ENCODE measurements around the gene MAPT. TPM values are rescaled to one million over a fixed set of nuclear protein-coding genes. Genes with fewer than 3 reads are reported as not detected.
"Not testable (repeated sequence)": the region's sequence is repeated elsewhere in the genome, so short reads cannot be mapped to it uniquely, and the experiment has no call there.

The MAPT gene
- total and polyA plus RNA-seq, 7 experiments from 2014 or later = 0.12 to 1.3 (median 0.80) TPM

- ChIA-PET POLR2A (interaction anchor here (0.7 to 1.1 kb wide), 2 partner anchors 11 to 256 kb away, joined by 3 read pairs; no protein-coding TSS in a partner anchor), CTCF (interaction anchor here (1.0 to 3.8 kb wide), 2 partner anchors 14 to 38 kb away, joined by 3 to 17 read pairs; no protein-coding TSS in a partner anchor)
- H3K27ac Mint-ChIP-seq; H3K4me3 Mint-ChIP-seq; H3K9me3 ChIP-seq (ENCODE audit: control insufficient read depth in 2 of 3, low read length in 3 of 3); H3K4me3 ChIP-seq (ENCODE audit: low read length); ATAC-seq; intact Hi-C loops (cut with micrococcal nuclease); H3K36me3 ChIP-seq (ENCODE audit: control insufficient read depth in 2 of 3, insufficient read depth in 3 of 3, low read length in 3 of 3); H3K27me3 ChIP-seq (ENCODE audit: control insufficient read depth in 2 of 2, insufficient read depth in 2 of 2, low read length in 2 of 2); H3K27me3 Mint-ChIP-seq; H3K36me3 Mint-ChIP-seq; DNase-seq; H3K27ac ChIP-seq (ENCODE audit: low read depth, low read length); H3K4me1 Mint-ChIP-seq; H3K4me1 ChIP-seq (ENCODE audit: control insufficient read depth in 2 of 2, insufficient read depth in 2 of 2, low read length in 2 of 2); H3K9me3 Mint-ChIP-seq: not testable (repeated sequence)
These were observed 111.7 kb downstream of the MAPT start for GRCh38 chr17:46006082-46006481.

- intact Hi-C loops (cut with micrococcal nuclease) = no loop called here
- DNase-seq (no peak), ATAC-seq (no peak)
- no peak overlapping the region for H3K4me3 ChIP-seq (ENCODE audit: low read length)
- Mint-ChIP-seq H3K36me3 (peaks cover 0 to 5% (median 0%) of the 10 kb centered on the region in 5 donors), H3K27me3 (peaks cover 0 to 7% (median 0%) of the 10 kb centered on the region in 5 donors), H3K27ac (no peak overlapping the region), H3K9me3 (no peaks in the 10 kb centered on the region), H3K4me3 (no peak overlapping the region), H3K4me1 (peaks cover 0 to 4% (median 0%) of the 10 kb centered on the region in 7 donors)
- ChIA-PET POLR2A (interaction anchor here (0.6 kb wide), 1 partner anchor 192 kb away, joined by 4 read pairs; no protein-coding TSS in a partner anchor), CTCF (no interaction called here)
- no peaks in the 10 kb centered on the region for H3K4me1 ChIP-seq (ENCODE audit: control insufficient read depth in 2 of 2, insufficient read depth in 2 of 2, low read length in 2 of 2)
- no peaks in the 10 kb centered on the region for H3K36me3 ChIP-seq (ENCODE audit: control insufficient read depth in 2 of 3, insufficient read depth in 3 of 3, low read length in 3 of 3)
- no peak overlapping the region for H3K27ac ChIP-seq (ENCODE audit: low read depth, low read length)
- no peaks in the 10 kb centered on the region for H3K9me3 ChIP-seq (ENCODE audit: control insufficient read depth in 2 of 3, low read length in 3 of 3)
- no peaks in the 10 kb centered on the region for H3K27me3 ChIP-seq (ENCODE audit: control insufficient read depth in 2 of 2, insufficient read depth in 2 of 2, low read length in 2 of 2)
These were observed 113.2 kb downstream of the MAPT start for GRCh38 chr17:46007461-46007965.

- ChIA-PET CTCF (no interaction called here), POLR2A (no interaction called here)
- Mint-ChIP-seq H3K9me3 (no peaks in the 10 kb centered on the region), H3K4me1 (no peaks in the 10 kb centered on the region), H3K27me3 (peaks cover 0 to 7% (median 0%) of the 10 kb centered on the region in 5 donors), H3K27ac (no peak overlapping the region), H3K4me3 (no peak overlapping the region), H3K36me3 (peaks cover 0 to 5% (median 0%) of the 10 kb centered on the region in 5 donors)
- no peaks in the 10 kb centered on the region for H3K4me1 ChIP-seq (ENCODE audit: control insufficient read depth in 2 of 2, insufficient read depth in 2 of 2, low read length in 2 of 2)
- intact Hi-C loops (cut with micrococcal nuclease) = no loop called here
- H3K27me3 ChIP-seq (ENCODE audit: control insufficient read depth in 2 of 2, insufficient read depth in 2 of 2, low read length in 2 of 2) = no peaks in the 10 kb centered on the region
- ATAC-seq = no peak
- H3K27ac ChIP-seq (ENCODE audit: low read depth, low read length) = no peak overlapping the region
- H3K9me3 ChIP-seq (ENCODE audit: control insufficient read depth in 2 of 3, low read length in 3 of 3) = no peaks in the 10 kb centered on the region
- no peaks in the 10 kb centered on the region for H3K36me3 ChIP-seq (ENCODE audit: control insufficient read depth in 2 of 3, insufficient read depth in 3 of 3, low read length in 3 of 3)
- H3K4me3 ChIP-seq (ENCODE audit: low read length) = no peak overlapping the region
- no peak for DNase-seq
These were observed 114.2 kb downstream of the MAPT start for GRCh38 chr17:46008591-46008990.

- no peak for ATAC-seq
- Histone ChIP-seq H3K27me3 (ENCODE audit: control insufficient read depth in 2 of 2, insufficient read depth in 2 of 2, low read length in 2 of 2) (no peaks in the 10 kb centered on the region), H3K4me1 (ENCODE audit: control insufficient read depth in 2 of 2, insufficient read depth in 2 of 2, low read length in 2 of 2) (no peaks in the 10 kb centered on the region), H3K9me3 (ENCODE audit: control insufficient read depth in 2 of 3, low read length in 3 of 3) (no peaks in the 10 kb centered on the region), H3K27ac (ENCODE audit: low read depth, low read length) (no peak overlapping the region), H3K4me3 (ENCODE audit: low read length) (no peak overlapping the region), H3K36me3 (ENCODE audit: control insufficient read depth in 2 of 3, insufficient read depth in 3 of 3, low read length in 3 of 3) (no peaks in the 10 kb centered on the region)
- Mint-ChIP-seq H3K27me3 (peaks cover 0 to 7% (median 0%) of the 10 kb centered on the region in 5 donors), H3K36me3 (peaks cover 0 to 5% (median 0%) of the 10 kb centered on the region in 5 donors), H3K9me3 (no peaks in the 10 kb centered on the region), H3K27ac (no peak overlapping the region), H3K4me1 (no peaks in the 10 kb centered on the region), H3K4me3 (no peak overlapping the region)
- no peak for DNase-seq
- POLR2A ChIA-PET = no interaction called here
- CTCF ChIA-PET = no interaction called here
- intact Hi-C loops (cut with micrococcal nuclease) = no loop called here
These were observed 115.6 kb downstream of the MAPT start for GRCh38 chr17:46009681-46010596.

- Mint-ChIP-seq H3K4me3 (no peak overlapping the region), H3K4me1 (no peaks in the 10 kb centered on the region), H3K9me3 (no peaks in the 10 kb centered on the region), H3K27ac (no peak overlapping the region), H3K27me3 (peaks cover 0 to 7% (median 0%) of the 10 kb centered on the region in 5 donors), H3K36me3 (peaks cover 0 to 5% (median 0%) of the 10 kb centered on the region in 5 donors)
- Histone ChIP-seq H3K4me3 (ENCODE audit: low read length) (no peak overlapping the region), H3K9me3 (ENCODE audit: control insufficient read depth in 2 of 3, low read length in 3 of 3) (no peaks in the 10 kb centered on the region), H3K4me1 (ENCODE audit: control insufficient read depth in 2 of 2, insufficient read depth in 2 of 2, low read length in 2 of 2) (no peaks in the 10 kb centered on the region), H3K27ac (ENCODE audit: low read depth, low read length) (no peak overlapping the region), H3K36me3 (ENCODE audit: control insufficient read depth in 2 of 3, insufficient read depth in 3 of 3, low read length in 3 of 3) (no peaks in the 10 kb centered on the region), H3K27me3 (ENCODE audit: control insufficient read depth in 2 of 2, insufficient read depth in 2 of 2, low read length in 2 of 2) (no peaks in the 10 kb centered on the region)
- DNase-seq = no peak
- no peak for ATAC-seq
- POLR2A ChIA-PET = interaction anchor here (0.6 kb wide), 1 partner anchor 24 kb away, joined by 3 read pairs; no protein-coding TSS in a partner anchor
- CTCF ChIA-PET = no interaction called here
- intact Hi-C loops (cut with micrococcal nuclease) = no loop called here
These were observed 116.3 kb downstream of the MAPT start for GRCh38 chr17:46010597-46011186.

GRCh38 chr17:46011711-46012505, 117.6 kb downstream of the MAPT start:
- CTCF ChIA-PET = no interaction called here
- Histone ChIP-seq H3K27ac (ENCODE audit: low read depth, low read length) (no peak overlapping the region), H3K9me3 (ENCODE audit: control insufficient read depth in 2 of 3, low read length in 3 of 3) (no peaks in the 10 kb centered on the region), H3K27me3 (ENCODE audit: control insufficient read depth in 2 of 2, insufficient read depth in 2 of 2, low read length in 2 of 2) (no peaks in the 10 kb centered on the region), H3K4me3 (ENCODE audit: low read length) (no peak overlapping the region), H3K36me3 (ENCODE audit: control insufficient read depth in 2 of 3, insufficient read depth in 3 of 3, low read length in 3 of 3) (no peaks in the 10 kb centered on the region), H3K4me1 (ENCODE audit: control insufficient read depth in 2 of 2, insufficient read depth in 2 of 2, low read length in 2 of 2) (no peaks in the 10 kb centered on the region)
- Mint-ChIP-seq H3K27me3 (peaks cover 0 to 2% (median 0%) of the 10 kb centered on the region in 5 donors), H3K27ac (no peak overlapping the region), H3K36me3 (no peaks in the 10 kb centered on the region), H3K4me3 (no peak overlapping the region), H3K4me1 (no peaks in the 10 kb centered on the region), H3K9me3 (no peaks in the 10 kb centered on the region)
- intact Hi-C loops (cut with micrococcal nuclease) = no loop called here
- ATAC-seq (no peak), DNase-seq (no peak)
- POLR2A ChIA-PET = no interaction called here

Measured in naive thymus-derived CD4-positive, alpha-beta T cell (primary cell).